IMR-90 (cell line): Measurements from ENCODE around the gene HDX. TPM values are rescaled to one million over a fixed set of nuclear protein-coding genes. Genes with fewer than 3 reads are reported as not detected.

Experiments used
- ATAC-seq: fragments of 200-7000 bp; cut with Tn5 transposase; 2 replicates; pipeline ENCODE4 v1.9.1; 2020; ENCODE audit warnings: low read depth, mild to moderate bottlenecking, moderate library complexity
- BruUV-seq: library from RNA; stranded (reverse); fragments of 400-500 nt; replicated peaks from 2 replicates; lab custom pipeline; 2021; lab: Mats Ljungman, UMichigan
- CTCF ChIA-PET: fragments of 300-600 bp; formaldehyde crosslinking; extraction: SDS; loops from one replicate; lab custom pipeline; 2021; ENCODE audit warnings: antibody characterized with exemption; lab: Yijun Ruan, JAX
- POLR2A ChIA-PET: fragments of 300-600 bp; sonication (Branson Sonifier 250); formaldehyde crosslinking; loops from one replicate; lab custom pipeline; 2022; ENCODE audit warnings: antibody characterized with exemption; ENCODE audit not compliant: unreplicated experiment; lab: Charles Lee
- DNase-seq: peaks from one replicate; pipeline ENCODE4 v3.0.0; 2013
- H2AFZ ChIP-seq: replicated peaks from 2 replicates; pipeline ENCODE3; 2013; ENCODE audit warnings: low read length, mild to moderate bottlenecking; ENCODE audit not compliant: poor library complexity
- H2AK5ac ChIP-seq: 2 replicates; pipeline ENCODE4 v1.6.1; 2013; ENCODE audit warnings: low read depth, low read length, inconsistent platforms
- H2AK9ac ChIP-seq: replicated peaks from 2 replicates; pipeline ENCODE3; 2013; ENCODE audit warnings: mild to moderate bottlenecking, low read depth, low read length, moderate library complexity; ENCODE audit not compliant: poor library complexity
- H2BK120ac ChIP-seq: 2 replicates; pipeline ENCODE4 v1.6.1; 2013; ENCODE audit warnings: low read depth, low read length, inconsistent platforms
- H2BK15ac ChIP-seq: 3 replicates; pipeline ENCODE4 v1.6.1; 2013; ENCODE audit warnings: low read depth, low read length, inconsistent platforms
- H2BK20ac ChIP-seq: 2 replicates; pipeline ENCODE4 v1.6.1; 2013; ENCODE audit warnings: low read depth, mild to moderate bottlenecking, inconsistent platforms, low read length, moderate library complexity
- H2BK5ac ChIP-seq: 2 replicates; pipeline ENCODE4 v1.6.1; 2013; ENCODE audit warnings: mild to moderate bottlenecking, low read depth, low read length, inconsistent platforms; ENCODE audit not compliant: poor library complexity, severe bottlenecking
- H3K14ac ChIP-seq: replicated peaks from 2 replicates; pipeline ENCODE4 v1.6.1; 2013; ENCODE audit warnings: low read depth, low read length, inconsistent platforms
- H3K18ac ChIP-seq: 2 replicates; pipeline ENCODE4 v1.6.1; 2013; ENCODE audit warnings: low read depth, low read length, control low read depth
- H3K23ac ChIP-seq: 2 replicates; pipeline ENCODE4 v1.6.1; 2013; ENCODE audit warnings: low read depth, low read length, inconsistent platforms
- H3K27ac ChIP-seq: 2 replicates; pipeline ENCODE4 v1.5.1; 2013; ENCODE audit warnings: mild to moderate bottlenecking, control low read depth, low read length; ENCODE audit not compliant: insufficient read depth
- H3K27me3 ChIP-seq: 2 replicates; pipeline ENCODE4 v1.6.1; 2013; ENCODE audit warnings: low read length; ENCODE audit not compliant: control insufficient read depth, insufficient read depth
- H3K36me3 ChIP-seq: 2 replicates; pipeline ENCODE4 v1.6.1; 2013; ENCODE audit warnings: low read length, mixed read lengths; ENCODE audit not compliant: control insufficient read depth, insufficient read depth
- H3K4ac ChIP-seq: 2 replicates; pipeline ENCODE4 v1.6.1; 2013; ENCODE audit warnings: low read depth, low read length, inconsistent platforms
- H3K4me1 ChIP-seq: 2 replicates; pipeline ENCODE4 v1.6.1; 2013; ENCODE audit warnings: low read length, mixed read lengths; ENCODE audit not compliant: control insufficient read depth, insufficient read depth
- H3K4me2 ChIP-seq: 2 replicates; pipeline ENCODE4 v1.6.1; 2013; ENCODE audit warnings: low read depth, mild to moderate bottlenecking, control low read depth, low read length, moderate library complexity
- H3K4me3 ChIP-seq: 2 replicates; pipeline ENCODE4 v1.5.1; 2013; ENCODE audit warnings: low read depth, mild to moderate bottlenecking, control low read depth, low read length, moderate library complexity; ENCODE audit not compliant: insufficient read depth
- H3K56ac ChIP-seq: 2 replicates; pipeline ENCODE4 v1.6.1; 2013; ENCODE audit warnings: low read length, inconsistent platforms; ENCODE audit not compliant: insufficient read depth; ENCODE audit errors: extremely low read depth
- H3K79me1 ChIP-seq, 2 experiments: 2 replicates each; pipeline ENCODE4 v1.6.1; 2013; ENCODE audit warnings: low read length in 2 of 2, inconsistent platforms in 1 of 2, low read depth in 1 of 2
- H3K9ac ChIP-seq: 2 replicates; pipeline ENCODE4 v1.6.1; 2013; ENCODE audit warnings: low read depth, low read length, control low read depth
- H3K9me1 ChIP-seq: 2 replicates; pipeline ENCODE4 v1.6.1; 2013; ENCODE audit warnings: low read length, inconsistent platforms; ENCODE audit not compliant: insufficient read depth
- H3K9me3 ChIP-seq: 2 replicates; pipeline ENCODE4 v1.6.1; 2013; ENCODE audit warnings: low read length; ENCODE audit not compliant: control insufficient read depth, insufficient read depth
- H4K20me1 ChIP-seq: 2 replicates; pipeline ENCODE4 v1.6.1; 2013; ENCODE audit warnings: low read length, inconsistent platforms; ENCODE audit not compliant: insufficient read depth
- H4K5ac ChIP-seq: 2 replicates; pipeline ENCODE4 v1.6.1; 2013; ENCODE audit warnings: mild to moderate bottlenecking, low read depth, low read length, control low read depth
- H4K8ac ChIP-seq, 2 experiments: 2 replicates each; pipeline ENCODE4 v1.6.1; 2013; ENCODE audit warnings: low read depth in 2 of 2, low read length in 2 of 2, control low read depth in 1 of 2, inconsistent platforms in 1 of 2
- H4K91ac ChIP-seq: 2 replicates; pipeline ENCODE4 v1.6.1; 2013; ENCODE audit warnings: low read depth, low read length, inconsistent platforms; ENCODE audit not compliant: insufficient read depth
- BHLHE40 ChIP-seq: fragments of 150-350 bp; IDR thresholded peaks from 2 replicates; pipeline ENCODE4 v1.6.1; 2016; ENCODE audit warnings: mild to moderate bottlenecking, low read depth, low read length
- CEBPB ChIP-seq: IDR thresholded peaks from 2 replicates; pipeline ENCODE4 v1.6.1; 2012; ENCODE audit warnings: low read depth, low read length, improper control_type of control experiment
- CHD1 ChIP-seq: IDR thresholded peaks from 2 replicates; pipeline ENCODE4 v1.6.1; 2012; ENCODE audit warnings: low read depth, low read length, improper control_type of control experiment
- CTCF ChIP-seq: conservative IDR thresholded peaks from 2 replicates; pipeline ENCODE4 v1.5.1; 2012; ENCODE audit warnings: mild to moderate bottlenecking, low read depth, low read length, improper control_type of control experiment
- FOS ChIP-seq: fragments of 150-350 bp; IDR thresholded peaks from 2 replicates; pipeline ENCODE4 v1.6.1; 2016; ENCODE audit warnings: low read depth, low read length
- MXI1 ChIP-seq: IDR thresholded peaks from 2 replicates; pipeline ENCODE4 v1.6.1; 2012; ENCODE audit warnings: low read depth, mild to moderate bottlenecking, low read length, moderate library complexity, borderline replicate concordance
- POLR2A ChIP-seq: IDR thresholded peaks from 2 replicates; pipeline ENCODE4 v1.6.1; 2012; ENCODE audit warnings: mild to moderate bottlenecking, low read depth, low read length
- RAD21 ChIP-seq: IDR thresholded peaks from 2 replicates; pipeline ENCODE4 v1.6.1; 2012; ENCODE audit warnings: low read length, improper control_type of control experiment
- RCOR1 ChIP-seq: IDR thresholded peaks from 2 replicates; pipeline ENCODE4 v1.6.1; 2012; ENCODE audit warnings: mild to moderate bottlenecking, low read length, improper control_type of control experiment; ENCODE audit not compliant: insufficient replicate concordance
- RFX5 ChIP-seq: IDR thresholded peaks from 2 replicates; pipeline ENCODE4 v1.8.0; 2012; ENCODE audit warnings: low read depth, mild to moderate bottlenecking, low read length, moderate library complexity
- dilution Hi-C: fragments of 300-500 bp; cut with HindIII; formaldehyde crosslinking; loops from one replicate; pipeline ENCODE4 v1.14.3; 2018; ENCODE audit warnings: low sequenced_read_pairs; ENCODE audit not compliant: unreplicated experiment
- in situ Hi-C: fragments of 300-500 bp; cut with MboI; formaldehyde crosslinking; loops from 3 replicates; pipeline ENCODE4 v1.14.3; 2019; ENCODE audit warnings: low sequenced_read_pairs, inconsistent platforms, mixed read lengths
- intact Hi-C: fragments of 100-400 bp; cut with micrococcal nuclease; formaldehyde crosslinking; loops from 2 replicates; pipeline ENCODE4 v1.10.0; 2022
- polyA plus RNA-seq, 3 experiments: library from polyadenylated mRNA; depleted of rRNA; stranded (reverse); fragments of >200 nt; gene quantifications; 2 replicates each; pipeline ENCODE4 v1.2.3, GENCODE V29; 2012; ENCODE audit warnings: low replicate concordance in 1 of 3
- total RNA-seq: library from RNA; depleted of rRNA; stranded (reverse); fragments of >200 nt; gene quantifications from 2 replicates; pipeline ENCODE4 v1.2.3, GENCODE V29; 2012
- TF ChIP-seq, protein P1 (sequence below): fragments of 150-350 bp; IDR thresholded peaks from 2 replicates; pipeline ENCODE4 v1.6.1; 2016; ENCODE audit warnings: low read depth, mild to moderate bottlenecking, low read length, moderate library complexity, borderline replicate concordance
- TF ChIP-seq, protein P2 (sequence below): fragments of 150-350 bp; IDR thresholded peaks from 2 replicates; pipeline ENCODE4 v1.6.1; 2017; ENCODE audit warnings: mild to moderate bottlenecking, antibody characterized with exemption, low read length, low read depth

Gene HDX
- total and polyA plus RNA-seq, 2 of the 4 experiments (the other 2 are of a cell fraction): 1.8 to 11.8 TPM

DNA sequence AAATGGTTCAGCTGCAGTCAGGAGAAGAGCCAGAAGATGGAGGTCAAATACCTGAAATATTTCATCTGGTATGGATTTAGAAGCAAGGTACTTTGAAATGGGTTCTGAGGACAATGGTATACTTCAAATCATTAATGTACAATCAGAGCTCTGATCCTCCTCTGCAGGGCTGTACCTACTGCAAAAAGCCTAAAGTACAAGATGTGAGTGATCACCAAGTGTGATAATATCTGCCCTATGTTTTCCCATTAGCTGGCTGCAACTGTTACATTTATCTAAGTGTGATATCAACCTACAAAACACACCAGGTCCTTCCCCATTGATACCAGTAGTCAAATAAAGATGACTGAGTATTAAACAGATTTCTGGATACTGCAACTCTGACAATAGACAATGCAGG is 25.1 kb downstream of the HDX start:
- Histone ChIP-seq H4K5ac (no peak overlapping the region), H2BK5ac (no peak overlapping the region), H3K4ac (no peak overlapping the region), H3K4me1 (no peaks in the 10 kb centered on the region), H3K9me3 (no peaks in the 10 kb centered on the region), H4K20me1 (no peaks in the 10 kb centered on the region), H3K9me1 (no peaks in the 10 kb centered on the region), H2BK120ac (no peak overlapping the region), H3K79me1 (no peaks in the 10 kb centered on the region), H3K9ac (no peak overlapping the region), H3K18ac (no peak overlapping the region), H3K4me3 (no peak overlapping the region), H2AFZ (no peak overlapping the region), H4K91ac (no peak overlapping the region), H3K56ac (no peak overlapping the region), H3K36me3 (no peaks in the 10 kb centered on the region), H3K14ac (no peak overlapping the region), H3K27me3 (no peaks in the 10 kb centered on the region), H3K4me2 (no peak overlapping the region), H2BK20ac (no peak overlapping the region), H3K23ac (no peak overlapping the region), H4K8ac (no peak overlapping the region), H2AK5ac (no peak overlapping the region), H2AK9ac (no peak overlapping the region), H3K27ac (no peak overlapping the region), H2BK15ac (no peak overlapping the region)
- in situ Hi-C loops (no loop called here), intact Hi-C loops (no loop called here), dilution Hi-C loops (no loop called here)
- POLR2A ChIA-PET: no interaction called here
- ATAC-seq: no peak
- TF ChIP-seq POLR2A (no peak), CTCF (no peak), BHLHE40 (no peak), CHD1 (no peak), CEBPB (no peak), RCOR1 (no peak), RFX5 (no peak), FOS (no peak), MXI1 (no peak), RAD21 (no peak)
- TF ChIP-seq, protein P1, sequence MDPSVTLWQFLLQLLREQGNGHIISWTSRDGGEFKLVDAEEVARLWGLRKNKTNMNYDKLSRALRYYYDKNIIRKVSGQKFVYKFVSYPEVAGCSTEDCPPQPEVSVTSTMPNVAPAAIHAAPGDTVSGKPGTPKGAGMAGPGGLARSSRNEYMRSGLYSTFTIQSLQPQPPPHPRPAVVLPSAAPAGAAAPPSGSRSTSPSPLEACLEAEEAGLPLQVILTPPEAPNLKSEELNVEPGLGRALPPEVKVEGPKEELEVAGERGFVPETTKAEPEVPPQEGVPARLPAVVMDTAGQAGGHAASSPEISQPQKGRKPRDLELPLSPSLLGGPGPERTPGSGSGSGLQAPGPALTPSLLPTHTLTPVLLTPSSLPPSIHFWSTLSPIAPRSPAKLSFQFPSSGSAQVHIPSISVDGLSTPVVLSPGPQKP: no peak
- TF ChIP-seq, protein P2, sequence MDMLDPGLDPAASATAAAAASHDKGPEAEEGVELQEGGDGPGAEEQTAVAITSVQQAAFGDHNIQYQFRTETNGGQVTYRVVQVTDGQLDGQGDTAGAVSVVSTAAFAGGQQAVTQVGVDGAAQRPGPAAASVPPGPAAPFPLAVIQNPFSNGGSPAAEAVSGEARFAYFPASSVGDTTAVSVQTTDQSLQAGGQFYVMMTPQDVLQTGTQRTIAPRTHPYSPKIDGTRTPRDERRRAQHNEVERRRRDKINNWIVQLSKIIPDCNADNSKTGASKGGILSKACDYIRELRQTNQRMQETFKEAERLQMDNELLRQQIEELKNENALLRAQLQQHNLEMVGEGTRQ: no peak
- no TSS peak for BruUV-seq
- CTCF ChIA-PET: no interaction called here
- DNase-seq: no peak
